Upper lobe of left lung (tissue), 4 donors: Measurements from ENCODE around the gene ARTN.

ENCODE experiments used
- POLR2A ChIP-seq, 4 donors: fragments of 450-650 bp; IDR thresholded peaks; one replicate each; pipeline ENCODE4 v1.5.1; 2016 to 2017; ENCODE audit warnings: antibody characterized with exemption in 4 of 4, mild to moderate bottlenecking in 2 of 4
- POLR2AphosphoS5 ChIP-seq, 2 donors: sonication (generic); formaldehyde crosslinking; IDR thresholded peaks; one replicate each; pipeline ENCODE4 v1.5.1; 2017; ENCODE audit warnings: antibody characterized with exemption in 2 of 2
- TF ChIP-seq, protein P1 (sequence below), 6 experiments: fragments of 450-650 bp in 4 of 6; fragments of 200-600 bp in 2 of 6; sonication (generic) in 2 of 6; IDR thresholded peaks; one replicate each; pipeline ENCODE4 v1.5.1; 2016 to 2019; ENCODE audit warnings: antibody characterized with exemption in 6 of 6

DNA sequence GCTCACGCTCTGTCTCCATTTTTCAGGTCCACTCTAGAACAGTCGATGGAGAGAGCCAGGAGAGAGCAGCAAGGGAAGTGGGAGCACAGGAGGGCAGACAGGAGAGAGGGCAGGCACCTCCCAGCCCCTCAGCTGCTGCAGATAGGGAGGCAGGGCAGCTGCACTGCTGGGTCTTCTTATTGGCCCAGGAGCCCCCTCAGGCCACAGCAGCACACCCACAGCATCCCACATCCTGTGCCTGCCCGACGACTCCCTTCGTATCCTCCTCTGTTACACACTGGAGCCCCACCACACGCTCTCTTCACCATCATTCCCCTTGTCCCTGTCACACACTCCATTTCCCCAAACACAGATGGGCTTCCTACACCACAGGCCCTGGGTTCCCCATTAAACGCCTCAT is 13.7 kb upstream of the ARTN start:
- no peak for TF ChIP-seq POLR2AphosphoS5 (IDR thresholded peaks at IDR 0.05)
- TF ChIP-seq, protein P1, sequence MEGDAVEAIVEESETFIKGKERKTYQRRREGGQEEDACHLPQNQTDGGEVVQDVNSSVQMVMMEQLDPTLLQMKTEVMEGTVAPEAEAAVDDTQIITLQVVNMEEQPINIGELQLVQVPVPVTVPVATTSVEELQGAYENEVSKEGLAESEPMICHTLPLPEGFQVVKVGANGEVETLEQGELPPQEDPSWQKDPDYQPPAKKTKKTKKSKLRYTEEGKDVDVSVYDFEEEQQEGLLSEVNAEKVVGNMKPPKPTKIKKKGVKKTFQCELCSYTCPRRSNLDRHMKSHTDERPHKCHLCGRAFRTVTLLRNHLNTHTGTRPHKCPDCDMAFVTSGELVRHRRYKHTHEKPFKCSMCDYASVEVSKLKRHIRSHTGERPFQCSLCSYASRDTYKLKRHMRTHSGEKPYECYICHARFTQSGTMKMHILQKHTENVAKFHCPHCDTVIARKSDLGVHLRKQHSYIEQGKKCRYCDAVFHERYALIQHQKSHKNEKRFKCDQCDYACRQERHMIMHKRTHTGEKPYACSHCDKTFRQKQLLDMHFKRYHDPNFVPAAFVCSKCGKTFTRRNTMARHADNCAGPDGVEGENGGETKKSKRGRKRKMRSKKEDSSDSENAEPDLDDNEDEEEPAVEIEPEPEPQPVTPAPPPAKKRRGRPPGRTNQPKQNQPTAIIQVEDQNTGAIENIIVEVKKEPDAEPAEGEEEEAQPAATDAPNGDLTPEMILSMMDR (IDR thresholded peaks at IDR 0.05): no peak
- no peak for TF ChIP-seq POLR2A (IDR thresholded peaks at IDR 0.05)
